LNCaP clone FGC (cell line): Measurements from ENCODE around the gene CRACR2A.

Source experiments
- DNase-seq: peaks from one replicate; pipeline ENCODE4 v3.0.0-alpha.2; 2011; ENCODE audit warnings: low read depth
- H3K4me3 ChIP-seq: 2 replicates; pipeline ENCODE4 v1.5.1; 2011; ENCODE audit warnings: mild to moderate bottlenecking, low read depth, low read length, control low read depth
- TF ChIP-seq, protein P1 (sequence below): IDR thresholded peaks from 2 replicates; pipeline ENCODE4 v1.5.1; 2012; ENCODE audit warnings: mild to moderate bottlenecking; ENCODE audit not compliant: control insufficient read depth, insufficient read depth; ENCODE audit errors: extremely low read depth

The CRACR2A gene

DNA sequence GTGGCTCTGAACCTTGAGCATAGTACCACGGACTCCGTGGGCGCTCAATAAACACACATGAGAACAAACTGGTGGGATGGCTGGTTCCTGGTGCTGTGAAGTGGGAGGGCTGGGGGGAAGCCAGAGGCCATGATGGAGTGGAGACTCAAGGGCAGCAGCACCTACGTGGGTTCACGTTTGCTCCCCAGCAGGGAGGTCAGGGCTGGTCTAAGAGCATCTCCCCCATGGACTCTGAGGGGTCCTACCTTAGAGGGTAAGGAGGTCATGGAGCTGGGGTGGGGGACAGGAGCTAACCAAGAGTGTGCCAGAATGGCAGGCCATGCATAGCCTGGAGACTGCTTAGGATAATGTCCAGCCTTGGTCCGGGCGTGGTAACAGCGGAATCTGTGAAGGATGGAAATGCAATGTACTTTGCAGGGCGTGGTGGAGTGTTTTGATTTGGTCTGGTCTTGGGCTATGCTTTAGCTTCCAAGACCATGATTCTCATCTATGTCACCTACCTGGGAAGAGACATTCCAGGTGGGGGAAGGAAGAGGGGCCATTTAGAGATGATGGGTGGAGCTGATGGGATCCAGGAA lies 158.9 kb downstream of the CRACR2A start:
- TF ChIP-seq, protein P1, sequence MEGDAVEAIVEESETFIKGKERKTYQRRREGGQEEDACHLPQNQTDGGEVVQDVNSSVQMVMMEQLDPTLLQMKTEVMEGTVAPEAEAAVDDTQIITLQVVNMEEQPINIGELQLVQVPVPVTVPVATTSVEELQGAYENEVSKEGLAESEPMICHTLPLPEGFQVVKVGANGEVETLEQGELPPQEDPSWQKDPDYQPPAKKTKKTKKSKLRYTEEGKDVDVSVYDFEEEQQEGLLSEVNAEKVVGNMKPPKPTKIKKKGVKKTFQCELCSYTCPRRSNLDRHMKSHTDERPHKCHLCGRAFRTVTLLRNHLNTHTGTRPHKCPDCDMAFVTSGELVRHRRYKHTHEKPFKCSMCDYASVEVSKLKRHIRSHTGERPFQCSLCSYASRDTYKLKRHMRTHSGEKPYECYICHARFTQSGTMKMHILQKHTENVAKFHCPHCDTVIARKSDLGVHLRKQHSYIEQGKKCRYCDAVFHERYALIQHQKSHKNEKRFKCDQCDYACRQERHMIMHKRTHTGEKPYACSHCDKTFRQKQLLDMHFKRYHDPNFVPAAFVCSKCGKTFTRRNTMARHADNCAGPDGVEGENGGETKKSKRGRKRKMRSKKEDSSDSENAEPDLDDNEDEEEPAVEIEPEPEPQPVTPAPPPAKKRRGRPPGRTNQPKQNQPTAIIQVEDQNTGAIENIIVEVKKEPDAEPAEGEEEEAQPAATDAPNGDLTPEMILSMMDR = no peak
- no peak for DNase-seq
- H3K4me3 ChIP-seq = no peak overlapping the region

DNA sequence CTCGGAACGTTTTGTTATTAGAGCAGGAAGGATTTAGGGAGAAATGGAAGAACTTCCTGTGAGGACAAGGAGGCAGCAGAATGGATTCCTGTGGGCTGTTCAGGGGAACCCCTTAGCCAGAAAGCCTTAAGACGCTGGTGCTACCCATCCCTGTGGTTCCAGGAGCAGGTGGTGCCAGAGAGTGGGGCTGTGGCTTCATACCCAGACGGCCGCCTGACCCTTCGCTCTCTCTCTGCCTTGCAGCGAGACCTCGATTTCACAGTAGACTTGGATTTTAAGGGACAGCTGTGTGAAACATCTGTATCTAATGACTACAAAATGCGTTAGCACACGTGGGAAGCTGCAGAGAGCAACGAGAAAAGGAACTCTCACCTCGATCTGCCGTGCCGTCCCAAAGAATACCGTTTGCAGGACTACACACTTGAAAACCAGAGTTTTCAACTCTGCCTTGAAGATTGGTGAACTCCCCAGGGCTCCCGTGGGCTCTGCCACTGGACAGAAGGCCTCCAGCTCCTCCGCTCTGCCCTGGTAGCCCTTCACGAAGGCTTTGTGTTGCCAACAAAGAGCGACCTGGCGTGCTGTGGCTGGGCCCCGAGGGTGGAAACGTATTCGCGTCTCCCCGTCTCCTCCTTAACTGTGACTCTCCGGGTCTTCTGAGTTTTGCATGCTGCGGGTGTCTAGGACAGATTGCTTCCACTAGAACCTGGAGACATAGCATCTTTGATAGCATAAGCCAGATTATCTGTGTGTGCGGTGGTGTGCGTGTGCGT lies 159.9 kb downstream of the CRACR2A start:
- no peak overlapping the region for H3K4me3 ChIP-seq
- DNase-seq = no peak
- TF ChIP-seq, protein P1 = no peak

DNA sequence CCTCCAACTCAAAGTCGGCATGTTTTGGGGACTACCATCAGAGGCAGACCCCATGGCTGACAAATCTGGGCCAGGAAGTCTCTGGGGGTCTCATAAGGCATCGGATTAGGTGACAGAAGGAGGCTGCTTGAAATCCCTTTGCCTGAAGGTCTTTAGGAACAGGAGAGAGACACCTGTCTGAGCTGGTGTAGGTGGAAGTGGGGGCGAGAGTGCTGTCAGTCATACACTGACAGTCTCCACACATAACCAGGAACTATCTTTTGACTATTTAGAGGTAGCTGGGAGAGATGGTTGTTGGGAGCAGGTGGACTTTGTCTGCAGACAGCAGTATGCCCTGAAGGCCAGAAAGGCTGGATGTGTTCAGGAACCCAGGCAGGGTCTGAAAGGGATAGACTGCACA lies 163.2 kb downstream of the CRACR2A start:
- TF ChIP-seq, protein P1 = no peak

DNA sequence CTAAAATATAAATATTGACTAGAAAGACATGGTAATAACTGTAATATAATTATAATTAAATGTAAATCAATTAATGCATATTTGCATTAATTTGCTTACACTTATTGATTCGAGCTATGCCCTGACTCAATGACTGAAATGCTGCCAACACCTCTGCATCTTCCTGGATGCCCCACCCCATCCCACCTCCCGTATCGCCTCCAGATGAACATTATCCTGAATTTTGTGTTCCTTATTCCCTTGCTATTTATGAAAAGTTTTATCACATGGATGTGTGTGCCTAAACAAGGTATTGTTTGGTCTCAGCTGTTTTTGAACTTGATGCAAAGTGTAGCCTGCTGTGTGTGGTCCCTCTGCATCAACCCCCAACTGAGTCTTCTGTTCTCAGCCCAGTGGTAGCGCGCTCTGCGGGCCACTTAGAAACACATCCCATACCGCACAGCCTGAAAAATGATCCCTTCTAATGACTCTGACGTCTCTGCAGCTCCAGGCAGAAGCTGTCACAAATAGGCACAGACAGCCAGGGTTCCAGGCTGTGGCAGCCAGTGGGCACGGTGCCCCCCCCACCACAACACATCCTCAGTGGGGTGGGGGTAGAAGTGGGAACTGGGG lies 165.4 kb downstream of the CRACR2A start:
- H3K4me3 ChIP-seq = no peak overlapping the region
- DNase-seq = no peak
- TF ChIP-seq, protein P1 = no peak

More for the DNA sequence above, 163.2 kb downstream of the CRACR2A start:
- H3K4me3 ChIP-seq = no peak overlapping the region
- no peak for DNase-seq

DNA sequence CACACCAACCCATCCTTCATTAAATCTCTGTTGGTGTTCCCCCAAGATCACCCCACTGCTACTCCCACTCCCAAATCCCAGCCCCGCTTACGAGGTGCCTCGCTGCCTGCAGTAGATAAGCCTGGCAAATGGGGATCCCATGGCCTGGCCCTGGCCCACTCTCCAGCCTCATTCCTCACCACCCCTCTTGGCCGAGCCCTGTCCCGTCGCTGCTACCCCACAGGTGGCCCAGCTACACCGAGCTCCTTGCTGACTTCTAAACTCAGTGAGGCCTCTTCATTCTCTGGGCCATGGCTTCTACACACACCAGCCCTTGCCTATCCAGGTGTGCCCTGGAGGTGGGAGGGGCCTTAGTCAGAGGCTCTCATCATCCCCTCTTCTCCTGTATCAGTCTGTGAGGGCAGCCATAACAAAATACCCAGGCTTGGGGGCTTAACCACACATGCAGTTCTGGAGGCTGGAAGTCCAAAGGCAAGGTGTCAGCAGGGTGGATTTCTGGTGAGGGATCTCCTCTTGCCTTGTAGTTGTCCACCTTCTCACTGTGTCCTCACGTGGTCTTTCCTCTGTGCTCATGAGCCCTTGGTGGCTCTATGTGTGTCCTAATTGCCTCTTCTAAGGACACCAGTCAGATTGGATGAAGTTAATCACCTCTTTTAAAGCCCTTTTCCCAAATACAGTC lies 169.1 kb downstream of the CRACR2A start:
- TF ChIP-seq, protein P1 = no peak
- no peak for DNase-seq
- no peak overlapping the region for H3K4me3 ChIP-seq

DNA sequence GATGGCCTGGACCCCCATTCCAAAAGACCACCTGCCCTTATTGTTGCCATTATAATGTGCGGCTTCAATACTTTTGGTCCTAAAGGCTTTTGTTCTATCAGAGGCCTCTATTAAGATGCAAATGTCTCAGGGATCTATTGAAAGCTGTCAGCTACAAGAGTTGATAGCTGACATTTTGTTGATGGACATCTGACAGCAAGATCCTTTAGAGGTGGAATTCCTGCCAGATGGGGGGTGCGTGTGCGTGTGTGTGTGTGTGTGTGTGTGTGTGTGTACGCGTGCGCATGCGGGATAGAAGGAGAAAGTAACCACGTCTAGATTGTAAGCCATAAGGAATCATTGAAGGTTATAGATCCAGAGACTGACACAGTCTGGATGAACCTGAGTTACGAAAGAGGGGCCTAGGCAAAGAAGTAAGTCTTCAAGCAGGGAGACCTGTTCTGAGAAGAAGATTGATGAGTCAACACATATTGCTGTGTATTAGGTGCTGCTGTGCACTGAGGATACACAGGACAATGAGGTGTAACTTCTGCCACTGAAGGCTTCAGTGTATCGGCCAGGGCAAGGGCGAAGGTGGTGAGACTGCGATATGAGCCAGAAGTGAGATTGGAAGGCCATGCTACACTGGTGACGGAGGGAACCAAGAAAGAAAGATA lies 172.7 kb downstream of the CRACR2A start:
- no peak overlapping the region for H3K4me3 ChIP-seq
- TF ChIP-seq, protein P1 = no peak
- DNase-seq = no peak
